Measurements from ENCODE around the gene CLN3.

CLN3 gene

DNA sequence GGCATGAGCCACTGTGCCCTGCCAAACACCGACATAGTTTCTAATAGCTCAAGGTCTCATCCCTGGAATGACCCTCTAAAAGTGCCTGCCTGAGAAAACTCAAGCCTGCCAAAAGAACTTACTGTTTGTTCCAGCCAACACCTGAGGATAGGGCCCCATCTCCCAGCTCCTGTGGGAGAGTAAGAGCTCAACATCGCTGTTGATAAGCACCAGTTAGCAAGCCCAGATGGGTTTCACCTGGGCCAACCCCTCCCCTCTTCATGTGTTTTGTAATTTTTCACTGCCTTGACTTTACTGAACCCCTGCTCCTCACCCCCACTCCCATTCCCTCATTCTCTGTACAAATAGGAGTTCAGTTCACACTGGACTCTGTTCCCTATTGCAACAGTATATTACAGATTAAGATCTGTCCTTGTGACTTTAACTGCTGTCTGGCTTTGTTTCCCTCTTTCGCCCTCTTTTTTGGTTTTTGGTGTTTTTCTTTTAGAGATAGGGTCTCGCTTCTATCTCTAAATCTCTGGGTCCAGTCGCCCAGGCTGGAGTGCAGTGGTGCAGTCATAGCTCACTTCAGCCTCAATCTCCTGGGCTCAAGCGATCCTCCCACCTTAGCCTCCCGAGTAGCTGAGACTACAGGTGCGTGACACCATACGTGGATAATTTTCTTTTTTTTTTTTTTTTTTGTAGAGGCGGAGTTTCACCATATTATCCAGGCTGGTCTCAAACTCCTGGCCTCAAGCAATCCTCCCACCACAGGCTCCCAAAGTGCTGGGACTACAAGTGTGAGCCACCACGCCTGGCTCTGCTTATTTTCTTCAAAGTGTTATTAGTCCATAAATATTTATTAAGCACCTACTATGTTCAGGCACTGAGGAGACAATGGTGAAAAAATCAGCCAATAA, 34.6 kb upstream of the CLN3 start:
- TF ChIP-seq GATA1 (IDR thresholded peaks at IDR 0.05; ENCODE audit: low read depth, low read length) (no peak), POLR2A (IDR thresholded peaks at IDR 0.05; ENCODE audit: low read length) (no peak)

DNA sequence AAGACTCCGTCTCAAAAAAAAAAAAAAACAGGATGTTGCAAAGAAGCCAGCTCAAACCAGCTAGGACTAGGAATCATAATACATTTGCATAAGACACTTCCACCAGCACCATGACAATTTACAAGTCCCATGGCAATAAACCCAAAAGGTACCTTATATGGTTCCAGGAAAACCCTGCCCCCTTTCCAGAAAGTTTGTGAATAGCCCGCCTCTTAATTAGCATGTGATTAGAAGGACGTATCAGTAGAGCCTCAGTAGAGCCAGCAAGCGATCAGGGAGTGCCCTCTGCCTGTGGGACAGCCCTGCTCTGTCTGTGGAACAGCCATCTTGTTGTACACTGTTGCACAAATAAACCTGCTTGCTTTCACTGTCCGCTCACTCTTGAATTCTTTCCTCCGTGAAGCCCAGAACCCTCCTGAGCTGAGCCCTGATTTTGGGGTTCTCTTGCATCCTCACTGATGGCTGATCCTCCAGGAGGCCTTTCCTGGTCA, 32.9 kb upstream of the CLN3 start:
- DNase-seq: no peak
- TF ChIP-seq GATA1 (IDR thresholded peaks at IDR 0.05; ENCODE audit: low read depth, low read length) (no peak), POLR2A (IDR thresholded peaks at IDR 0.05; ENCODE audit: low read length) (no peak)

More for the DNA sequence above, 34.6 kb upstream of the CLN3 start:
- no peak for DNase-seq

DNA sequence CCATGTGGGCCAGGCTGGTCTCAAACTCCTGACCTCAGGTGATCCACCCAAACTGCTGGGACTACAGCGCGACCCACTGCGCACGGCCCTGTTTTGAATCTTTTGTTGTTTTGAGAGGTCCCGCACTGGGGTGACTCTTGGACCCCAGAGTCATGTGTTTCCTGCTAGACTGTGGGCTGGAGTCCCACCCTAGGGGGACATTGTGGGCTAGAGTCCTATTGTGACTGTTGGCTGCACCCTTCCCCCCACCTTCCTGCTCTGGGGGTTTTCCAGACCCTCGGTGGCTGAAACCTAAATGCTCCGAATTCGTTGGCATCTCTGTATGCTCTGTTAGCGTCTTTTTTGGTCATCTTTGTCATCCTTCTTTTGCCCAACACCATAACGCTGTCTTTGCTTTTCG, 30.9 kb upstream of the CLN3 start:
- DNase-seq: no peak
- TF ChIP-seq POLR2A (IDR thresholded peaks at IDR 0.05; ENCODE audit: low read length) (no peak), GATA1 (IDR thresholded peaks at IDR 0.05; ENCODE audit: low read depth, low read length) (no peak)

DNA sequence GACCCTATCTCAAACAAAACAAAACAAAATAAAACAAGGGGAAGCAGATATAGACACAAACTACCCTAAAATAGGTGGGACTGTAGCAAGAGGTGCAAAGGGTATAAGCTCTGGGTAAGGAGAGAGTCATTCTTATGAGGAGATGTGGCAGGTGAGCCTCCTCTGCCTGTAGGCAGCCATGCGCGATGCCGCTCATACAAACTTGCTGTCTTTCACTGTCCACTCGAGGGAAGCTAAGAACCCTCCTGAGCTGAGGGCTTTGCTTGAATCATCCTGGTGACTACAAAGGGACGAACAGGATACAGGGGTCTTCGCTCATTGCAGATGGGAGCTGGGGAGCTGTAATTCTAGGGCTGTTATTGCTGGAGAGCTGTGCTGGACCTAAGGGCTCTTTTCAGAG, 29.6 kb upstream of the CLN3 start:
- no peak for DNase-seq
- no peak for TF ChIP-seq GATA1 (IDR thresholded peaks at IDR 0.05; ENCODE audit: low read depth, low read length)
- no peak for TF ChIP-seq POLR2A (IDR thresholded peaks at IDR 0.05; ENCODE audit: low read length)

DNA sequence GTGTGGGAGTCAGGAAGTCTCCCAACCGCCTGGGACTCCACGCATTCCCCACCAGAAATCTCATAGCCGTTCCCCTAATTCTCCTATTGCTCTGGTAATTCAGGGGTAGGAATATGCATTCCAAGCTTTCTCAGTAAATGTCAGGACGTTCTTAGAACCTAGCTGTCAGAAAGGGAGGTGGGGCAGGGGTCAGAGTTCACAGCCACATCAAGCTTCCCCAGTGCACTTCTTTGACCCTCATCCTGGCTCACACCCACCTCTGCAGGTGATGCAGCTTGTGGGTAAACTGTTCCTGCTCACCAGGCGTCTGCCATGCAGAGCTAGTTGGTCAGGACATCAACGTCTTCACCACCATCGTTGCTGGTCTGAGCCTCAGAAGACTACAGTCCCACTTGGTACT, 28.8 kb upstream of the CLN3 start:
- DNase-seq: no peak
- TF ChIP-seq GATA1 (IDR thresholded peaks at IDR 0.05; ENCODE audit: low read depth, low read length) (no peak), POLR2A (IDR thresholded peaks at IDR 0.05; ENCODE audit: low read length) (no peak)

DNA sequence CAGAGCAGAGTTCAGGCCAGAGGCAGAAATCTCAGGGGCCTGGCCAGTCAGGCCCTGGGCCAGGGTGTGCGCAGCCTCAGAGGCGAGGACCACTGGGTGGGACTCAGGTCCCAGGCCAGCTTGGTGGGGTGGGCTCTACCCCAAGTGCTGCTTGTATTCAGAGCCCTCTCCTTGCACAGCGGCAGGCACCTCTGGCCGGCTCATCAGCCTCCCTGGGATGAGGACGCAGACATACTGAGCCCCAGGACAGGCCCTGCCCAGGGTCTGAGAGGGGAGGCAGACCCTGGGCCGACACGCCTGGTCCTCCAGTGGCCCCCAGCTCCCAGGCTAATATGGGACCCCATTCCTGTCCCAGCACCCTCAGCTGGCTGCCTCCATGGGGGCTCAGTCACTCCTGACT, 22.4 kb upstream of the CLN3 start:
- DNase-seq: no peak
- TF ChIP-seq POLR2A (IDR thresholded peaks at IDR 0.05; ENCODE audit: low read length) (no peak), GATA1 (IDR thresholded peaks at IDR 0.05; ENCODE audit: low read depth, low read length) (no peak)

DNA sequence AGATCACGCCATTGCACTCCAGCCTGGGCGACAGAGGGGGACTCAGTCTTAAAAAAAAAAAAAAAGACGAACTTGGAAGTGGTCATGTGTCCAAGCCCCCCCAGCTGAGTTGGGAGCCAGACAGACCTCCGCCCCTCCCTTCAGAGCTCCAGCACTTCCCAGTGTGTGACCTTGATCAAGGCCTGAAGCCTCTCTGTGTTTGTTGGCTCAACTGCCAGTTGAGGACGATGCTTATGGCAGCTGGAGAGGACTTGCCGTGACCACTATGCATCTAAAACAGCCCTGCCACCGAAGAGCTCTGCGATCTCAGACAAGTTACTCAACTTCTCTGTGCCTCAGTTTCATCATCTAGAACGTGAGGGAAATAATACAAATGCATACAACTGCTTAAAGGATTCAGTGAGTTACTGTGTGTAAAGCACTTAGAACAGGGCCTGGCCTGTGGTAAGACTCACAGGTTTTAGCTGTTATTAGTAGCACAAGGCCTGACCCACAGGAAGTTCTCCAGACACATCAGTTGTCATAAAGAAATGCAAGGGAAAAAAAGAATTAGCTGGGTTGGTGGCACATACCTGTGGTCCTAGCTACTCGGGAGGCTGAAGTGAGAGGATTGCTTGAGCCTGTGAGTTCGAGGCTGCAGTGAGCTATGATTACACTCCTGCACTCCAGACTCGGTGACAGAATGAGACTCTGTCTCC, 21.8 kb upstream of the CLN3 start:
- no peak for DNase-seq
- no peak for TF ChIP-seq POLR2A (IDR thresholded peaks at IDR 0.05; ENCODE audit: low read length)
- no peak for TF ChIP-seq GATA1 (IDR thresholded peaks at IDR 0.05; ENCODE audit: low read depth, low read length)

DNA sequence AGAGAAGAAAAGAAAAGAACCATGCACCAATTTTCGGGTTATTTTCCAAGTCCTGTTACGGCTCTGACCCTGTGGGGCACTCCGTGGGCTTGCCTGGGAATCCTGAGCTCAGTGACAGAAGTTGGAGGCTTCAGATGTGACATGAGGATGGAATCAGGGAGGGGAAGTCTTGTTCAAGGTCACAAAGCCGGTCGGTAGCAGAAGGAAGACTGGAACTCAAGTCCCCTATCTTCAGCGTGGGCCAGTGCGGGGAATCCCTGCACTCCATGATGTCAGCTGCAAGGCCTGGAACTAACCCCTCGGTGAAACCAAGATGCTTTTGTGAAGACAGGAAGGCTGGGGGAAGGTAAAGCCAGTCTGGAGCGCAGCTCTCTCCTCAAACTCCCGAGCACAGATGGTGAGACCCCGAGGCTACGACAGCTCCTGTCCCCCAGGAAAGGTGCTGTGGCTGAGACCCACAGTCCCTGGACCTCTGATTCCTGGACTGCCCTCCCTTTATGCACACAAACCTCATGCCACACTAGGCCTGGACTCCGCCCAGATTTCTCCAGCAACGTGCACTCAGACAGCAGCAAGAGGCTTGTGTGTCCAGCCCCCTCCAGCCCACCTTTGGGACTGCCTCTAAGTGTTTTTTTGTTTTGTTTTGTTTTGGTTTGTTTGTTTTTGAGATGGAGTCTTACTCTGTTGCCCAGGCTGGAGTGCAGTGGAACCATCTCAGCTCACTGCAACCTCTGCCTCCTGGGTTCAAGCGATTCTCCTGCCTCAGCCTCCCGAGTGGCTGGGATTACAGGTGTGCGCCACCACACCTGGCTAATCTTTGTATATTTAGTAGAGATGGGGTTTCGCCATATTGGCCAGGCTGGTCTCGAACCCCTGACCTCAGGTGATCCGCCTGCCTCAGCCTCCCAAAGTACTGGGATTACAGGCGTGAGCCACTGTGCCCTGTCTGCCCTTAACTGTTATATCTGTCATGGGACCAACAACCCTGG, 20.2 kb upstream of the CLN3 start:
- no peak for DNase-seq
- TF ChIP-seq GATA1 (IDR thresholded peaks at IDR 0.05; ENCODE audit: low read depth, low read length): no peak
- TF ChIP-seq POLR2A (IDR thresholded peaks at IDR 0.05; ENCODE audit: low read length): no peak

DNA sequence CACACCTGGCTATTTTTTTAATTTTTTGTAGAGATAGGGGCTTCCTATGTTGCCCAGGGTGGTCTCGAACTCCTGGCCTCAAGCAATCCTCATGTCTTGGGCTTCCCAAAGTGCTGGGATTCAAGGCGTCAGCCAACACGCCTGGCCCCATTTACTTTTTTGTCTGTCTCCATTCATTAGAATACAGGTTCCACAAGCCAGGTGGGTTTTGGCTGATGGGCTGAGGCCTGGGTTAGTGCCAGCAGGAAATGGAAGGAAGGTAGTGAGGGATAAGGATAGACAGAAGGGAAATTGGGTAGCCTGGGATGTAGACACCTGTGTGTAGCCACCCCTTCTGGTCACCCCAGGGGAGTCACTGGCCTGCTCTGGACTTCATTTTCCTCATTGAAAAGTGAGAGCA, 19.2 kb upstream of the CLN3 start:
- TF ChIP-seq POLR2A (IDR thresholded peaks at IDR 0.05; ENCODE audit: low read length) (no peak), GATA1 (IDR thresholded peaks at IDR 0.05; ENCODE audit: low read depth, low read length) (no peak)
- no peak for DNase-seq

DNA sequence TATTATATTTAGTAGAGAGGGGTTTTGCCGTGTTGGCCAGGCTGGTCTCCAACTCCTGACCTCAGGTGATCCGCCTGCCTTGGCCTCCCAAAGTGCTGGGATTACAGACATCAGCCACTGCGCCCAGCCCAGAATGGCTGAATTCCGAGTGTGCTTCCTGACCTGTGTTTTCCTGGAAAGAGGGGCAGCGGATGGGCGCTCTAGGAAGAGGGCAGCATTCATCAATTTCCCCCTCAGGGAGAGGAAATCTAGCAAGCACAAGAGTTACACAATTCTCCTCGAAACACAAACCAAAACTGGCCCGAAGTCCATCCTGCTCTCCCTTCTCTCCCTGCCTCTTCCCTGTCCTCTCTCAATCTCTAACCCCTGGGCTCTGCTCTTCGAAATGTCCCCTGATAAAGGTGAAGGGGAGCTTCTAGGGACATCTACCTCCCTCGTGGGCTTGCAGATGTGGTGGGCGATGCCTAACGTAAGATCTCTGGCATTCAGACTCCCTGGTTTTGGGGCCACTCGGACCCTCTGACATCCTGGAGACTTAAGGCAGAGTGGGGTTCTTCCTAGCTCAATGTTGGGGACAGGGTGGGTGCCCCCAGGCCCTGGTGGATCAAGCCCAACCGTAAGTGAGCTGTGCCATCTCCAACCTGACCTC, 13.7 kb upstream of the CLN3 start:
- TF ChIP-seq GATA1 (IDR thresholded peaks at IDR 0.05; ENCODE audit: low read depth, low read length): no peak
- no peak for TF ChIP-seq POLR2A (IDR thresholded peaks at IDR 0.05; ENCODE audit: low read length)
- no peak for DNase-seq

DNA sequence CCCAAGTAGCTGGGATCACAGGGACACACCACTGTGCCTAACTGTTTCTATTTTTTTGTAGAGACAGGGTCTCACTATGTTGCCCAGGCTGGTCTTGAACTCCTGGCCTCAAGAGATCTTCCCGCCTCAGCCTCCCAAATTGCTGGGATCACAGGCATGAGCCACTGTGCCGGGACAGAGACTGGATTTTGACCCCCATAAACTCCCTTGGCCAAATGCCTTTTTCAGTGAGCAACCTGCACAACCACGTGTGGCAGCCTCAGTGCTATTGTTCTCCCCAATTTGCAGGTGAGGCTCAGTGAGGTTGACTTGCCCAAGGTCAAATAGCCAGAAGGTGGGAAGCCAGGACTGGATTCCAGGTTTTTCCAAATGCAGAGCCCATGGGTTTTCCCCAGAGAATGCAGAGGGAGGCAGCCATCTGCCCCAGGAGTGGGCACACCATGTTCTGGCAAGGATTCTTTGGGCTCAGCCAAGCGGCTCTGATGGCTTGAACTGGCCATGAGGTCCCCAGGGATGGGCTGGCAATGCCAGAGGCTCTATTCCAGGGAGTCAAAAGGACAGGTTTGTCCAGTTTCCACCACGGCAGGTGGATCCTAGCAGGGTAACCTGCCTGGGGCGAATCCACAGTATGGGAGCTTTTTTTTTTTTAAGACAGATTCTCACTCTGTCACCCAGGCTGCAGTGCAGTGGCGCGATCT, 13.0 kb upstream of the CLN3 start:
- TF ChIP-seq GATA1 (IDR thresholded peaks at IDR 0.05; ENCODE audit: low read depth, low read length): no peak
- no peak for TF ChIP-seq POLR2A (IDR thresholded peaks at IDR 0.05; ENCODE audit: low read length)
- DNase-seq: no peak

DNA sequence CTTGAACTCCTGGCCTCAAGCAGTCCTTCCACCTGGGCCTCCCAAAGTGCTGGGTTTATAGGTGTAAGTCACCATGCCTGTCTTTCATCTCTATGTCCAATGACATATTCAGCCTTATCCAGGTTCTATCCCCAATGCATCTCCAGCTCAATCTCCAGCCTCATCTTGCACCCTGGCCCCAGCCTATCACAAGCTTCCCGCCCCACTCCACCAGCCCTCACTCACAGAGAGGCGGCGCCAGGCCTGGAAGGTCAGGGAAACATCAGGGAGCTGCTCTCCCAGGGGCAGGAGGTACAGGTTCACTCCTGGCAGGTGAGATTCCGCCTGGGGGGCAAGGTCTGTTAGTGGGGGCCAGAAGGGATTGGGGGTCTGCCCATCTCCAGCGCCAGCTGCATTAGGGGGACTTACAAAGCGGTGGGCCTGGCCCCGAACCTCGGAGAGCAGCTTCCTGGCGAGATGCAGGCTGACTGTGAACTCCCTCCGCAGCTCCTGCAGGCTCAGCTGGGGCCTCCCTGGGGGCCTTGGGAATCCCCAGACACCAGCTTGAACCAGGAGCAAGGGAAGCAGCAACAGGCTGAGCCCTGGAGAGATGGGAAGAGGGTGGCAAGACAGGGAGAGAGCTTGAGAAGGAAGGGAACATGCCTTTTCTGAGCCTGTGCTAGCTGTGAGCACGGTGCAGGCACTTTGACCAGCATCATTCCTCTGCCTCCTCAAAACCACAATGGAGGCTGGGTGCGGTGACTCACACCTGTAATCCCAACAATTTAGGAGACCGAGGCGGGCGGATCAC, 11.8 kb upstream of the CLN3 start:
- DNase-seq: no peak
- TF ChIP-seq GATA1 (IDR thresholded peaks at IDR 0.05; ENCODE audit: low read depth, low read length) (no peak), POLR2A (IDR thresholded peaks at IDR 0.05; ENCODE audit: low read length) (no peak)
